ENCODE results near the gene IL12A.
A peak's percentile ranks its signal among the peaks of the same experiment; 100 is the strongest.

IL12A gene

GRCh38 chr3:159964166-159964973 is 24.3 kb upstream of the IL12A start:
- no peak for TF ChIP-seq OSR1 (CRISPR knock-in tag; IDR thresholded peaks at IDR 0.05)
- ATAC-seq = peak; percentile 96

GRCh38 chr3:159971311-159971710 is 17.3 kb upstream of the IL12A start:
- ATAC-seq = no peak
- TF ChIP-seq ZFP30 (CRISPR knock-in tag; IDR thresholded peaks at IDR 0.05) (no peak), TCF4 (CRISPR knock-in tag; IDR thresholded peaks at IDR 0.05; ENCODE audit: borderline replicate concordance) (no peak), TOX (CRISPR knock-in tag; IDR thresholded peaks at IDR 0.05; ENCODE audit: borderline replicate concordance) (no peak), ZFP3 (CRISPR knock-in tag; IDR thresholded peaks at IDR 0.05) (no peak), OSR1 (CRISPR knock-in tag; IDR thresholded peaks at IDR 0.05) (no peak)
- TF ChIP-seq, protein P1, sequence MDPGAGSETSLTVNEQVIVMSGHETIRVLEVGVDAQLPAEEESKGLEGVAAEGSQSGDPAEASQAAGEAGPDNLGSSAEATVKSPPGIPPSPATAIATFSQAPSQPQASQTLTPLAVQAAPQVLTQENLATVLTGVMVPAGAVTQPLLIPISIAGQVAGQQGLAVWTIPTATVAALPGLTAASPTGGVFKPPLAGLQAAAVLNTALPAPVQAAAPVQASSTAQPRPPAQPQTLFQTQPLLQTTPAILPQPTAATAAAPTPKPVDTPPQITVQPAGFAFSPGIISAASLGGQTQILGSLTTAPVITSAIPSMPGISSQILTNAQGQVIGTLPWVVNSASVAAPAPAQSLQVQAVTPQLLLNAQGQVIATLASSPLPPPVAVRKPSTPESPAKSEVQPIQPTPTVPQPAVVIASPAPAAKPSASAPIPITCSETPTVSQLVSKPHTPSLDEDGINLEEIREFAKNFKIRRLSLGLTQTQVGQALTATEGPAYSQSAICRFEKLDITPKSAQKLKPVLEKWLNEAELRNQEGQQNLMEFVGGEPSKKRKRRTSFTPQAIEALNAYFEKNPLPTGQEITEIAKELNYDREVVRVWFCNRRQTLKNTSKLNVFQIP (CRISPR knock-in tag; IDR thresholded peaks at IDR 0.05; ENCODE audit: borderline replicate concordance, low read depth) = no peak
- TF ChIP-seq, protein P2, sequence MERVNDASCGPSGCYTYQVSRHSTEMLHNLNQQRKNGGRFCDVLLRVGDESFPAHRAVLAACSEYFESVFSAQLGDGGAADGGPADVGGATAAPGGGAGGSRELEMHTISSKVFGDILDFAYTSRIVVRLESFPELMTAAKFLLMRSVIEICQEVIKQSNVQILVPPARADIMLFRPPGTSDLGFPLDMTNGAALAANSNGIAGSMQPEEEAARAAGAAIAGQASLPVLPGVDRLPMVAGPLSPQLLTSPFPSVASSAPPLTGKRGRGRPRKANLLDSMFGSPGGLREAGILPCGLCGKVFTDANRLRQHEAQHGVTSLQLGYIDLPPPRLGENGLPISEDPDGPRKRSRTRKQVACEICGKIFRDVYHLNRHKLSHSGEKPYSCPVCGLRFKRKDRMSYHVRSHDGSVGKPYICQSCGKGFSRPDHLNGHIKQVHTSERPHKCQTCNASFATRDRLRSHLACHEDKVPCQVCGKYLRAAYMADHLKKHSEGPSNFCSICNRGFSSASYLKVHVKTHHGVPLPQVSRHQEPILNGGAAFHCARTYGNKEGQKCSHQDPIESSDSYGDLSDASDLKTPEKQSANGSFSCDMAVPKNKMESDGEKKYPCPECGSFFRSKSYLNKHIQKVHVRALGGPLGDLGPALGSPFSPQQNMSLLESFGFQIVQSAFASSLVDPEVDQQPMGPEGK (CRISPR knock-in tag; IDR thresholded peaks at IDR 0.05; ENCODE audit: borderline replicate concordance) = no peak
- TF ChIP-seq, protein P3, sequence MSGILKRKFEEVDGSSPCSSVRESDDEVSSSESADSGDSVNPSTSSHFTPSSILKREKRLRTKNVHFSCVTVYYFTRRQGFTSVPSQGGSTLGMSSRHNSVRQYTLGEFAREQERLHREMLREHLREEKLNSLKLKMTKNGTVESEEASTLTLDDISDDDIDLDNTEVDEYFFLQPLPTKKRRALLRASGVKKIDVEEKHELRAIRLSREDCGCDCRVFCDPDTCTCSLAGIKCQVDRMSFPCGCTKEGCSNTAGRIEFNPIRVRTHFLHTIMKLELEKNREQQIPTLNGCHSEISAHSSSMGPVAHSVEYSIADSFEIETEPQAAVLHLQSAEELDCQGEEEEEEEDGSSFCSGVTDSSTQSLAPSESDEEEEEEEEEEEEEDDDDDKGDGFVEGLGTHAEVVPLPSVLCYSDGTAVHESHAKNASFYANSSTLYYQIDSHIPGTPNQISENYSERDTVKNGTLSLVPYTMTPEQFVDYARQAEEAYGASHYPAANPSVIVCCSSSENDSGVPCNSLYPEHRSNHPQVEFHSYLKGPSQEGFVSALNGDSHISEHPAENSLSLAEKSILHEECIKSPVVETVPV (CRISPR knock-in tag; IDR thresholded peaks at IDR 0.05) = no peak

DNA sequence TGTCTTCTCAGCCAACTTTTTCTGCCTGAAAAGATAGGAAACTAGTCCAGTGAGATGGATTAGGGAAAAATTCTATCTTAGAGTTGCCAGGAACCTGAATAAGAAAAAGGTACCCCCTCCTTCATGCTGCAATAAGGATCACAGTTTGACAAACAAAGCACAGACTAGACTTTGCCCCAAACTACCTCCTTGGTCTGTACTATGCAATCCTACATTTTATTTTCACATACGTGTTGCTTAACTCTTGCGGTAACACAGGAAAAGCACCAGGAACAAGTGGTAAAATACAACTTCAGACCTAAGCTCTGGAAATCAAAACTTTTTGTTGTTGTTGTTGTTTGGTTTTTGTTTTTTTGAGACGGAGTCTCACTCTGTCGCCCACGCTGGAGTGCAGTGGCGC is 11.3 kb upstream of the IL12A start:
- TF ChIP-seq ZNF565 (CRISPR knock-in tag; conservative IDR thresholded peaks at IDR 0.05; ENCODE audit: low read depth) (no peak), ZNF8 (CRISPR knock-in tag; IDR thresholded peaks at IDR 0.05) (no peak), ZNF70 (CRISPR knock-in tag; IDR thresholded peaks at IDR 0.05) (no peak), CREB5 (CRISPR knock-in tag; IDR thresholded peaks at IDR 0.05; ENCODE audit: low read depth) (no peak), SNAI2 (CRISPR knock-in tag; IDR thresholded peaks at IDR 0.05) (no peak), ZFP3 (CRISPR knock-in tag; IDR thresholded peaks at IDR 0.05) (no peak), TOX (CRISPR knock-in tag; IDR thresholded peaks at IDR 0.05; ENCODE audit: borderline replicate concordance) (no peak), RARB (CRISPR knock-in tag; IDR thresholded peaks at IDR 0.05) (no peak), ARNTL (CRISPR knock-in tag; IDR thresholded peaks at IDR 0.05; ENCODE audit: borderline replicate concordance, low read depth) (no peak), ISL1 (CRISPR knock-in tag; IDR thresholded peaks at IDR 0.05) (no peak), TCF4 (CRISPR knock-in tag; IDR thresholded peaks at IDR 0.05; ENCODE audit: borderline replicate concordance) (no peak), ZC3H10 (CRISPR knock-in tag; IDR thresholded peaks at IDR 0.05) (no peak), ESRRG (CRISPR knock-in tag; IDR thresholded peaks at IDR 0.05) (no peak), ZFP30 (CRISPR knock-in tag; IDR thresholded peaks at IDR 0.05) (no peak), BACH2 (CRISPR knock-in tag; IDR thresholded peaks at IDR 0.05; ENCODE audit: borderline replicate concordance) (no peak), TSHZ2 (CRISPR knock-in tag; IDR thresholded peaks at IDR 0.05) (no peak), PPARA (CRISPR knock-in tag; IDR thresholded peaks at IDR 0.05; ENCODE audit: borderline replicate concordance) (no peak)
- TF ChIP-seq, protein P1 (CRISPR knock-in tag; IDR thresholded peaks at IDR 0.05; ENCODE audit: borderline replicate concordance, low read depth) = no peak
- TF ChIP-seq, protein P2 (CRISPR knock-in tag; IDR thresholded peaks at IDR 0.05; ENCODE audit: borderline replicate concordance) = no peak
- TF ChIP-seq, protein P3 (CRISPR knock-in tag; IDR thresholded peaks at IDR 0.05) = no peak
- ATAC-seq = no peak
